Heart left ventricle (tissue), 16 donors: ENCODE measurements around the gene ZBTB7C. TPM values are rescaled to one million over a fixed set of nuclear protein-coding genes. Genes with fewer than 3 reads are reported as not detected.

ENCODE experiments used
- ATAC-seq, 4 donors: fragments of 200-7000 bp; cut with Tn5 transposase; one replicate each; pipeline ENCODE4 v1.9.1; 2020 to 2022; ENCODE audit warnings: moderate library complexity in 4 of 4, mild to moderate bottlenecking in 3 of 4, moderate number of reproducible peaks in 1 of 4
- DNase-seq, 5 donors: peaks; one replicate each; pipeline ENCODE4 v3.0.0-alpha.2; 2020
- H3K27ac ChIP-seq, 12 donors: fragments of 200-600 bp; sonication (generic) in 4 of 12; one replicate each; pipeline versions ENCODE4 v1.5.0 to v1.8.0; 2016 to 2022; ENCODE audit warnings: mild to moderate bottlenecking in 2 of 12
- H3K27me3 ChIP-seq, 9 donors: fragments of 200-600 bp; sonication (generic) in 2 of 9; one replicate each; pipeline versions ENCODE4 v1.5.1 to v1.8.0; 2016 to 2022; ENCODE audit warnings: mild to moderate bottlenecking in 3 of 9
- H3K36me3 ChIP-seq, 9 donors: fragments of 200-600 bp; sonication (generic) in 2 of 9; one replicate each; pipeline versions ENCODE4 v1.5.0 to v1.8.0; 2018 to 2022; ENCODE audit warnings: mild to moderate bottlenecking in 2 of 9
- H3K4me1 ChIP-seq, 12 donors: fragments of 200-600 bp; sonication (generic) in 4 of 12; one replicate each; pipeline versions ENCODE4 v1.5.0 to v1.8.0; 2016 to 2022; ENCODE audit warnings: mild to moderate bottlenecking in 3 of 12
- H3K4me3 ChIP-seq, 12 donors: fragments of 200-600 bp; sonication (generic) in 4 of 12; one replicate each; pipeline versions ENCODE4 v1.5.0 to v1.8.0; 2017 to 2022; ENCODE audit warnings: mild to moderate bottlenecking in 9 of 12, moderate library complexity in 4 of 12
- H3K9me3 ChIP-seq, 12 donors: fragments of 200-600 bp; sonication (generic) in 4 of 12; one replicate each; pipeline versions ENCODE4 v1.5.0 to v1.8.0; 2016 to 2022; ENCODE audit warnings: mild to moderate bottlenecking in 1 of 12
- POLR2A ChIP-seq, 2 donors: fragments of 450-650 bp; IDR thresholded peaks; one replicate each; pipeline ENCODE4 v1.6.1; 2017; ENCODE audit warnings: antibody characterized with exemption in 2 of 2, mild to moderate bottlenecking in 2 of 2, moderate library complexity in 2 of 2
- WGBS, 4 donors: extraction: QIAGEN DNeasy Blood & Tissue Kit in 2 of 4; methylation state at CpG; one replicate each; pipeline versions ENCODE4 v1.1.5 to v1.1.7; 2013 to 2018; 5-methylcytosine and 5-hydroxymethylcytosine counted together
- intact Hi-C, 10 donors: fragments of 100-400 bp; cut with DNase I; formaldehyde crosslinking; loops; one replicate each; pipeline versions ENCODE4 v1.11.1 to v1.14.2; 2022
- polyA plus RNA-seq, 2 donors: library from polyadenylated mRNA; stranded (reverse); fragments of 200-250 nt; gene quantifications; one replicate each; pipeline ENCODE4 v1.2.3, GENCODE V29; 2013
- total RNA-seq, 9 donors: library from RNA; depleted of rRNA in 2 of 9; stranded (reverse); fragments of >200 nt in 2 of 9; fragmentation: NEBNext Ultra II Directional in 3 of 9; extraction: Animal tissue kit (Norgen Biotek cat#: 25700) in 3 of 9; gene quantifications; one replicate each; pipeline versions ENCODE4 v1.1.0 to v1.2.4, GENCODE V29; 2016 to 2023
- TF ChIP-seq, protein P1 (sequence below), 12 donors: fragments of 200-600 bp; sonication (generic) in 4 of 12; IDR thresholded peaks; one replicate each; pipeline versions ENCODE4 v1.5.0 to v1.8.0; 2018 to 2022; ENCODE audit warnings: antibody characterized with exemption in 12 of 12, mild to moderate bottlenecking in 5 of 12
- donor health status: ischemic (EF 13 %, LVEDD 7.1; RV severe dilation, severe dysfunction).
- donor health status: healthy with polysubstance abuse.
- donor health status: DM: no; HTN: yes; CAD: no.
- donor health status: DM: no; HTN: no; CAD: no.
- donor health status: ischemic (EF 25% LVEDD 6.9; RV normal size, moderate dysfunction).
- donor health status: ischemic (EF 25% LVEDD 5.7; RV mildly dilated, moderate dysfunction).
- donor health status: healthy.
- donor health status: DM: yes; HTN: yes; CAD: no.
- donor health status: ischemic (EF 35%, LVEDD 5.7; RV mildly dilated, moderate dysfunction).
- donor health status: nonischemic (EF 11% LVEDD 7.7; RV severe dilation, severe dysfunction).
- donor health status: DM: yes; HTN: yes; CAD: no.
- donor health status: PGD.
- donor health status: ischemic (EF 29% LVEDD 5.4; RV normal size, mild dysfunction).
- donor health status: nonischemic (EF 23%, LVEDD 6.1; RV moderate dilation, normal function).

Gene ZBTB7C
- total and polyA plus RNA-seq, 11 donors, result 0.68 to 7.5 (median 2.3) TPM

DNA sequence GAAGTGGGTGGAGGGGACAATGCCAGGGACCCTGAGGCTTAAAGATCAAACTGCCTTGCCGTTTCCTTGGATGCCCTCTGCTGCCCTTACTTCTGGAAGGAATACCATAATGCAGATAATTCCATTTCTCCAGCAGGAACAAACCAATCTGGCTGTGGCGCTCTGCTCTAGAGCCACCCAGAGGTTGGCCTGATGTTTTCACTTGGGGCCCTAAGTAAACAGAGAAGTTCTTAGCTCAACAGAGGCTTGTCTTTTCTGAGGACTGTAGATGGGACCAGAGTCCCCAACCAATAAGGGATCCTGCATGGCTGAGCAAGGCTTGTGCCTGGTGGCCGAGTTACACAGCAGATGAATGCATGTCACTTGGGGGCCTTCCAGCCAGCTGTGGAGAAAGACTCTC, 230.2 kb downstream of the ZBTB7C start:
- no peaks in the 10 kb centered on the region for H3K9me3 ChIP-seq
- no peaks in the 10 kb centered on the region for H3K27me3 ChIP-seq
- TF ChIP-seq, protein P1, sequence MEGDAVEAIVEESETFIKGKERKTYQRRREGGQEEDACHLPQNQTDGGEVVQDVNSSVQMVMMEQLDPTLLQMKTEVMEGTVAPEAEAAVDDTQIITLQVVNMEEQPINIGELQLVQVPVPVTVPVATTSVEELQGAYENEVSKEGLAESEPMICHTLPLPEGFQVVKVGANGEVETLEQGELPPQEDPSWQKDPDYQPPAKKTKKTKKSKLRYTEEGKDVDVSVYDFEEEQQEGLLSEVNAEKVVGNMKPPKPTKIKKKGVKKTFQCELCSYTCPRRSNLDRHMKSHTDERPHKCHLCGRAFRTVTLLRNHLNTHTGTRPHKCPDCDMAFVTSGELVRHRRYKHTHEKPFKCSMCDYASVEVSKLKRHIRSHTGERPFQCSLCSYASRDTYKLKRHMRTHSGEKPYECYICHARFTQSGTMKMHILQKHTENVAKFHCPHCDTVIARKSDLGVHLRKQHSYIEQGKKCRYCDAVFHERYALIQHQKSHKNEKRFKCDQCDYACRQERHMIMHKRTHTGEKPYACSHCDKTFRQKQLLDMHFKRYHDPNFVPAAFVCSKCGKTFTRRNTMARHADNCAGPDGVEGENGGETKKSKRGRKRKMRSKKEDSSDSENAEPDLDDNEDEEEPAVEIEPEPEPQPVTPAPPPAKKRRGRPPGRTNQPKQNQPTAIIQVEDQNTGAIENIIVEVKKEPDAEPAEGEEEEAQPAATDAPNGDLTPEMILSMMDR (IDR thresholded peaks at IDR 0.05), result no peak
- TF ChIP-seq POLR2A (IDR thresholded peaks at IDR 0.05), result no peak
- H3K36me3 ChIP-seq, result no peaks in the 10 kb centered on the region
- no peak overlapping the region for H3K4me3 ChIP-seq
- intact Hi-C loops, result no loop called here
- H3K4me1 ChIP-seq, result no peaks in the 10 kb centered on the region
- WGBS, 4 donors, result 89 to 96% (median 90%) methylated on average over 3 of the region's 3 CpGs
- ATAC-seq (no peak), DNase-seq (no peak)
- H3K27ac ChIP-seq, result no peak overlapping the region

DNA sequence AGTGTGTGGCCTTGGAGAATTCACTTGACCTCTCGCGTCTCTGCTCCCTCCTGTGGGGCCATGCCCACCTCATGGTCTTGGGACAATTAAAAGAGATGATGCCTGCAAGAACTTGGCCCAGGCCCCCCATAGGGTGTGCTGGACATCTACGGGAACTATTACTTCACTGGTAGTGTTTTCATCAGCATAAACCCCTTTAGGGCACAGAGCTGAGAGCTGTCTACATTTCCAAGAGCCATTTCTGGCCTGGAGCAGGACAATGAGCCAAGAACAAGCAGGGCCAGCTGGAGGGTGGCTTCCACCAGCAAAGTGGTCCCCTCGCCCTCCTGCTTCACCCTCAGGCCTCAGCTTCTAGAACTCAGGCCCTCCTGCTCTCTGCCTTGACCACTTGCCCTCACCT, 232.3 kb downstream of the ZBTB7C start:
- no peaks in the 10 kb centered on the region for H3K4me1 ChIP-seq
- no peaks in the 10 kb centered on the region for H3K27me3 ChIP-seq
- 89 to 96% (median 94%) methylated on average over 4 of the region's 4 CpGs for WGBS, 4 donors
- intact Hi-C loops, result no loop called here
- no peak for DNase-seq
- no peak overlapping the region for H3K27ac ChIP-seq
- H3K9me3 ChIP-seq, result no peaks in the 10 kb centered on the region
- ATAC-seq, result no peak
- no peak for TF ChIP-seq POLR2A (IDR thresholded peaks at IDR 0.05)
- TF ChIP-seq, protein P1 (IDR thresholded peaks at IDR 0.05), result no peak
- no peak overlapping the region for H3K4me3 ChIP-seq
- no peaks in the 10 kb centered on the region for H3K36me3 ChIP-seq

DNA sequence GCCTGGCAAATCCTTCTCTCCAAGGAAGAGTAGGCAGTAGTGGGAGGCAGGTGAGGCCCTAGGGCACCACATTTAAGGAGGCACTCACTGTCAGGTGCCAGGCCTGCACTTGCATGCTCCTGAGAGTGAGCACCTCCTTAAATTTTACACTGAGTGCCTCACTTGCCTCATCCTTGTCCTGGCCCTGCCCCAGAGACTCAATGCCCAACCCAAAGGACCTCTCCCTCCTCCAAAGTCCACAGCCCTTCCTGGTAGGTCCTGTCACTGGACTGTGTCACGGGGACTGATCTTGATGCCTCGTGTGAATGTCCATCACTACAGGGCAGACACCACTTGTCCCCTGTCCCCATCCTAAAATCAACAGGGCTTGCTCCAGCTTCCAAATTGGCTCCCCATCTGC, 235.6 kb downstream of the ZBTB7C start:
- DNase-seq (no peak), ATAC-seq (no peak)
- no peaks in the 10 kb centered on the region for H3K36me3 ChIP-seq
- intact Hi-C loops, result no loop called here
- no peaks in the 10 kb centered on the region for H3K9me3 ChIP-seq
- no peak overlapping the region for H3K27ac ChIP-seq
- H3K4me3 ChIP-seq, result no peak overlapping the region
- H3K27me3 ChIP-seq, result no peaks in the 10 kb centered on the region
- no peaks in the 10 kb centered on the region for H3K4me1 ChIP-seq
- 85 to 100% (median 92%) methylated on average over 2 of the region's 2 CpGs for WGBS, 4 donors
- TF ChIP-seq, protein P1 (IDR thresholded peaks at IDR 0.05), result no peak
- no peak for TF ChIP-seq POLR2A (IDR thresholded peaks at IDR 0.05)

DNA sequence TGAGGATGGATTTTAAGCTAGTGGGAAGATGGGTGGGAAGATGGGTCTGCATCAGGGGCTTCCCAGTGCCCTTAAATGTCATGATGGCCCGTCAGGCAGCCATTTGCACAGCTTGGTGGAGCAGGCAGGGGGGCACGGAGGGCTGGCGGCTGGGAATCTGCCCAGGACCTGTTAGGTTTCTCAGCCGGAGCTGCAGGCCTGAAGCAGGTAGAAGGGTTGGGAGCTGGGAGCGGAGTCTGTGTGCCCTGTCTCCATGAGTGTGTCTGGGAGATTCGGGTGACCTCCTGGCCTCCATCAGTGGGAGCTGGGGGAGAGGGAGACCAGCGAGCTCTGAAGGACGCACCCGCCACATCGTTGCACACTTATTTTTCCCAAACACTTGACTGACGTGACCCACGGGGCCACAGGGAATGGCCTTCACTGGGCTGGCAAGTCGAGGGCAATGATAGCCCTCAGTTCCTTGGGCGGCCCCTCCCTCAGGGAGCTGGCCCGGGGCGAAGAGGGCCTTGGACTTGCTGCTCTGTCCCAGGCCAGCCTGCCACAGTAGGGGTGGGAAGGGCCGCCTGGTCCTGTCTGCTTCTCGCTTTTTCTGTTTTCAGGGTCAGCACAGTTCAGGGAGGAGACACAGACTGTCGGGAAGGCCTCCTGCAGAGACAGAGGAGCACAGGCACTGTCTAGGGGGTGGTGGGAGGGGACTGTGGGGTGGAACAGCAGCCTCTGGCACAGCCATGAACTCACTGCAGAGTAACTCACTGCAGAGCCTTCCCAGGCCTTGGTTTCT, 236.8 kb downstream of the ZBTB7C start:
- intact Hi-C loops, result no loop called here
- ATAC-seq (no peak), DNase-seq (no peak)
- H3K27me3 ChIP-seq, result no peaks in the 10 kb centered on the region
- H3K27ac ChIP-seq, result no peak overlapping the region
- H3K9me3 ChIP-seq, result no peaks in the 10 kb centered on the region
- no peak overlapping the region for H3K4me3 ChIP-seq
- H3K4me1 ChIP-seq, result peaks cover 0 to 11% (median 8%) of the 10 kb centered on the region in 12 donors
- H3K36me3 ChIP-seq, result no peaks in the 10 kb centered on the region
- no peak for TF ChIP-seq POLR2A (IDR thresholded peaks at IDR 0.05)
- TF ChIP-seq, protein P1 (IDR thresholded peaks at IDR 0.05), result no peak
- WGBS, 4 donors, result 92 to 94% (median 92%) methylated on average over 17 to 19 of the region's 19 CpGs
